ENCODE data around the gene CHAD.
"Not testable (repeated sequence)": the region's sequence is repeated elsewhere in the genome, so short reads cannot be mapped to it uniquely, and the experiment has no call there.

The CHAD gene

DNA sequence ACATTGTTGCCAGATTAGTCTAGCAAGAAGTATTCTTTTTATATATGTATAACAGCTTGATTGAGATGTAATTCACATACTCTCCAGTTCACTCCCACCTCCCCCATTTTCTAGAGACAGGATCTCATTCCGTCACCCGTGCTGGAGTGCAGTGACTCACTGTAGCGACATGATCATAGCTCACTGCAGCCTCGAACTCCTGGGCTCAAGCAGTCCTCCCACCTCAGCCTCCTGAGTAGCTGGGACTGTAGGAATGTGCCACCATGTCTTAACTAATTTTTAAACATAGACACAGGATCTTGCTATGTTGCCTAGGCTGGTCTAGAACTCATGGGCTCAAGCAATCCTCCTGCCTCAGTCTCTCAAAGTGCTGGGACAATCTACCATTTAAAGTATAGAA, 6.7 kb upstream of the CHAD start:
- no peak for DNase-seq (ENCODE audit: low read depth in 1 of 2, low spot score in 1 of 2)

GRCh38 chr17:50474523-50474922, 5.8 kb upstream of the CHAD start:
- DNase-seq (ENCODE audit: low read depth in 1 of 2, low spot score in 1 of 2) = no peak

- DNase-seq (ENCODE audit: low read depth in 1 of 2, low spot score in 1 of 2) = no peak
Measured at GRCh38 chr17:50473901-50474300, 5.2 kb upstream of the CHAD start.

GRCh38 chr17:50472761-50473161, 4.1 kb upstream of the CHAD start:
- DNase-seq (ENCODE audit: low read depth in 1 of 2, low spot score in 1 of 2) = not testable (repeated sequence)

DNA sequence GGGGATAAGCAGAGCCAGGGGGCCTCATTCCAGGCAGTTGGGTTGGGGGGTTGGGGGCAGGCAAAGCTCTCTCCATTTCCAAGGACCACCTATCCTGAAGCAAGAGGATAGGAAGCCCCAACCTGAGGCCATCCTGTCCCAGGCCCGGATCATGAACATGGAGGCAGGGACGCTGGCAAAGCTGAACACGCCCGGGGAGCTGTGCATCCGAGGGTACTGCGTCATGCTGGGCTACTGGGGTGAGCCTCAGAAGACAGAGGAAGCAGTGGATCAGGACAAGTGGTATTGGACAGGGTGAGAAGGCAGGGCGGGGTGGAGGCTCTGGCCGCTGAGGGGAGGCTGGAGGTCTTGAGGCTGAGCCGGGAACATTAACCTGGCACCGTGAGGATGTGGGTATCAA, 3.6 kb upstream of the CHAD start:
- no peak for DNase-seq (ENCODE audit: low read depth in 1 of 2, low spot score in 1 of 2)

DNA sequence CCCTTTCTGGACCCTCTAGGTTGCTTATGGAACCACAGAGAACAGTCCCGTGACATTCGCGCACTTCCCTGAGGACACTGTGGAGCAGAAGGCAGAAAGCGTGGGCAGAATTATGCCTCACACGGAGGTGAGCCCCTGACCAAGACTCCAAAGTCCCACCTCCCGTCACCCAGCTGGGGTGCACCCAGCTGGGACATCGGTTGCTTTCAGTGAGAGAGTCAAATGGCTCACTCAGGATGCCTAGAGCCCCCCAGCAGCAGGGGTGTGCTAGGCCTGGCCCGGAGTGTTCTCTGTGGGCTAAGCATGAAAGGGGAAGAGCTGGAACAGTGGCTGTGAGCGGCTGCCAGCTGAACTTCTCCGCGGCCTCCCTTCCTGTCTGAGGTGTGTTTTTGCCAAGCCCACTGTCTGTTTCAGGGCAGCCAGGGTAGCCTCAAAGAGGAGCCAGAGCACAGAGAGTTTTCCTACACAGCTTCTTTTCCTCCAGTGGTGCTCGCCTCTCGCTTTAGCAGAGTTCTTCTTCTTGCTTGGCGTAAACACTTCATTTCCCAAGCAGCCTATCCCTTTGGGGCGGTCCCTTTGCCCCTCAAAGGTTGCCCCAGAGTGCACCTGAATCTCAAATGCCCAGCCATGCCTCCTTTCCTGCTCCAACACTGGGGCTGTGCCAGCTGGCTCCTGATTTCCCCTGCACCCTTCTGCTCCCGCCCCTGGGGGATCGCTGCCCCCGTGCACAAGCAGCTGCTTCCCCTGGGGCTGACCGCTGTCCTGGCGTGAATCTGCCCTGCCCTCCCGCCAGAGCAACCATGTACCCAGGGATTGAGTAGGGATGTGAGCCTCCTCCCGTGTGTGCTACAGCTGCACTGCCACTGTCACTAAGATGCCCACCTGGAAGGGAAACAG, 2.6 kb upstream of the CHAD start:
- DNase-seq (ENCODE audit: low read depth in 1 of 2, low spot score in 1 of 2) = no peak

DNA sequence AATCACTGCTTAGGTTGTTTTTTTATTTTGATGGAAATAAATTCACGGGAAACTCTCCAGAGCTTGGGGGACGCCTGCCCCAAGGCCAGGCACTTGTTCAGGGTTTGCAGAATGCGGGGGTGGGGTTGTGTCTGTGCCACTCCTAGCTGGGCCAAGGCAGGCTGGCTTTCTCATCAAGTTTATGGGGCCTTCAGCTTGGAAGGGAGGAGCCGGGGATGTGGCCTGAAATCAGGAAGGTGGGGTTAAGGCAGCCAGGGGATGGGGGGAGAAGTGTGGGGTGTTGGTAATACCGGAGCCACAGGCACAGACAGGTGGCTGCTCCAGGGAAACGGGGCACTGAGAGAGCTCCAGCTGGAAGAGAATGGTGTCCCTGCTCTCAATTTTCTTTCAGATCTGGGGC, 1.7 kb upstream of the CHAD start:
- no peak for DNase-seq (ENCODE audit: low read depth in 1 of 2, low spot score in 1 of 2)

GRCh38 chr17:50469671-50470305, 1.1 kb upstream of the CHAD start:
- no peak for DNase-seq (ENCODE audit: low read depth in 1 of 2, low spot score in 1 of 2)

GRCh38 chr17:50469208-50469605, 527 bp upstream of the CHAD start:
- no peak for DNase-seq (ENCODE audit: low read depth in 1 of 2, low spot score in 1 of 2)

DNA sequence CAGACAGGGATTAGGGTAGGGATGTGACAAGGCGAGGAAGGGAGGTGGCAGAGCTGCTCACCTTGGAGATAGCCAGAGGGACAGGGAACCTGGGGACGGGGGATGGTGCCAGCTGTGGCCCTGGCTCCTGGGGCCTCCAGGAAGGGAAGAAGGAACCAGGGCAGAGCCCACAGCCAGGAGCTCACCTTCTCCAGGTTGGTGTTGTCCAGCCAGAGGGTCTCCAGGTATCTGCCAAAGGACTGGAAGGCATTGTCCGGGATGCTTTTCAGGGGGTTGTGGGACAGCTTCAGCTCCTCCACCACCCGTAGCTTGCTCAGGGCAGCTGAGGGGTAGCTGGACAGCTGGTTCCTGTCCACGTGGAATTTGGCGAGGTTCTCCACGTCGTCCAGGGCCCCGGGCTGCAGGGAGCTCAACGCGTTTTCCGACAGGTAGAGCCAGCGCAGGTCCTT, 801 bp downstream of the CHAD start:
- DNase-seq (ENCODE audit: low read depth in 1 of 2, low spot score in 1 of 2) = no peak

GRCh38 chr17:50467114-50467854, 1.4 kb downstream of the CHAD start:
- DNase-seq (ENCODE audit: low read depth in 1 of 2, low spot score in 1 of 2) = no peak

DNA sequence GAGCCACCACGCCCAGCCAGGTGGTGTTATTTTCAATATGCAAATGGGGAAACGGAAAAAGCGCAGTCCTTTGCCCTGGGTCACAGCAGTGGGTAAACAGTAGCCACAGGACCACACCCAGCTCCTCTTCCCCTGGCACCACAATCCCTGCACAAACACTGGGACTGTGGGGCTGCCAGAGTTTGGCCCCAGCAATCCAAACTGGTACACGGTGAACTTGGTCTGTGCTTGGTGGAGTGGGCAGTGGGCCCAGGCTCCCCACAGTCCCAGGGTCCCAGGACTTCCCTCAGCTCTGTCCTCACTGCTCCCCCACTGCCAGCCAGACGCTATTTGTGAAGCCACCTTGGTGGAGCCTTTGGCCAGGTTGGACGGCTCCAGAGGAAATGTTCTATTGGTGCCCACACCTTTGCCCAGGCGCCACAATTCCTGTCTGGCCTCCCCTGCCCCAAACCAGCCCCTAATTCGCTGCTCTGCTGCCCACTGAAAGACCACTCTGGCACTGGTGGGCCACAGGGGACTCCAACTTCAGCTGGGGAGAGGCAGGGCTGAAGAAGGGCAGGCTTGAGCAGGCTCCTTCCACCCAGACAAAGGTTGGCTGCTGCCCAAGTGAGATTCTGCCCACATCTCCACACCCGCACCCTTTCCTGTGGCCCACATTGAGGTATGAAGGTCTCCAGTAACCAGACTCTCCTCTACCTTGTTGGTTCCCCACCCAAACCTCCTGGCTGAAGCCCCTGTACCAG, 2.1 kb downstream of the CHAD start:
- DNase-seq (ENCODE audit: low read depth in 1 of 2, low spot score in 1 of 2) = no peak

GRCh38 chr17:50465635-50466034, 3.0 kb downstream of the CHAD start:
- no peak for DNase-seq (ENCODE audit: low read depth in 1 of 2, low spot score in 1 of 2)

DNA sequence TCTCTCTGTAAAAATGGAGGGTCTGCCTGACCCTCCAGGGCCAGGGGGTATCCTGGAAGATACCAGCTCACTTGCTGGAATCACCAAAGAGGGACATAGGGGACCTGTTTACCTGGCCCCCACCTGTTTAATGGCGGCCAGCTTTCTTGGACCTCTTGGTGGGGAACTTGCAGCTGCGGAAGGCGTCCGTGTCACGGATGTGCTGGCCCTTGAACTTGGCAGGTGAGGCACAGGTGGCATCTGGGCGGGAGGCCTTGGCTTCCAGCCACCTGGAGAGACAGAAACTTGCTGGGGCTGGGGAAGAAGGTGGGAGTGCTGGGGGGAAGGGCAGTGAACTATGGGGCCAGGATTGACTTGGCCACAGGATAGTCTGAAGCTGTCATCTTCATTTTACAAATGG, 3.5 kb downstream of the CHAD start:
- DNase-seq (ENCODE audit: low read depth in 1 of 2, low spot score in 1 of 2) = no peak

- no peak for DNase-seq (ENCODE audit: low read depth in 1 of 2, low spot score in 1 of 2)
Measured at GRCh38 chr17:50464736-50465135, 3.9 kb downstream of the CHAD start.

DNA sequence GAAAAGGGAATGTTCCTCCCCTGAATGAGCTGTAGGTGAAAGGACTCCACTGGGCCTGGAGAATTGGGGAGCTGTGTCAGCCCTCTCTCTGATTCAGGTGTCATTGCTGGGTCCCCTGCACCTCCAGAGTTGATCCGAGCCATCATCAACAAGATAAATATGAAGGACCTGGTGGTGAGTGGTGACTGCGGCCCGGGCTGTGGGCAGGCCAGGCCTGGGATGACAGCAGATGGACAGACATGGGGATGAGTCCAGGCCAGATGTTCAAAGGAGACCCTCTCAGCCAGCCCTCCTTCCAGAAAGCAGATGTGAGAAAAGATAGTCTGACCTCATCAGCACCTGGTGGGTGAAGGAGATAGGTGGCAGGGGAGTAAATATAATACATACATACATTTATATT, 4.6 kb downstream of the CHAD start:
- no peak for DNase-seq (ENCODE audit: low read depth in 1 of 2, low spot score in 1 of 2)

- DNase-seq (ENCODE audit: low read depth in 1 of 2, low spot score in 1 of 2) = no peak
Measured at GRCh38 chr17:50462446-50462845, 6.2 kb downstream of the CHAD start.

GRCh38 chr17:50461550-50462132, 7.0 kb downstream of the CHAD start:
- no peak for DNase-seq (ENCODE audit: low read depth in 1 of 2, low spot score in 1 of 2)

GRCh38 chr17:50460831-50461526, 7.7 kb downstream of the CHAD start:
- DNase-seq (ENCODE audit: low read depth in 1 of 2, low spot score in 1 of 2) = no peak

GRCh38 chr17:50459756-50460155, 8.9 kb downstream of the CHAD start:
- no peak for DNase-seq (ENCODE audit: low read depth in 1 of 2, low spot score in 1 of 2)
